ENCODE measurements around the gene REELD1. TPM values are rescaled to one million over a fixed set of nuclear protein-coding genes. Genes with fewer than 3 reads are reported as not detected.

REELD1 gene
- total RNA-seq, 1 experiment from 2014 or later = not detected

GRCh38 chr4:146186596-146186995, 27.7 kb upstream of the REELD1 start:
- no peaks in the 10 kb centered on the region for H3K27me3 ChIP-seq (ENCODE audit: insufficient read depth, low read length)
- H3K4me2 ChIP-seq (ENCODE audit: insufficient read depth, insufficient read length, low read length) = no peak overlapping the region
- DNase-seq = no peak
- no peak overlapping the region for H4K5ac ChIP-seq (ENCODE audit: insufficient read length, low read depth, low read length)
- Mint-ChIP-seq H3K27me3 (ENCODE audit: low read depth) (no peaks in the 10 kb centered on the region), H3K36me3 (ENCODE audit: insufficient read depth in 1 of 3, low read depth in 3 of 3) (peaks cover 19 to 73% (median 52%) of the 10 kb centered on the region in 3 experiments; a peak in 6 of 7 replicates), H3K4me1 (no peaks in the 10 kb centered on the region; a peak in 1 of 4 replicates), H3K4me3 (no peak overlapping the region), H3K9me3 (no peaks in the 10 kb centered on the region), H3K27ac (no peak overlapping the region; a peak in 1 of 7 replicates)
- H2BK120ac ChIP-seq (ENCODE audit: low read depth, low read length, poor library complexity, severe bottlenecking) = no peak overlapping the region
- H3T11ph ChIP-seq (ENCODE audit: low read length) = no peak overlapping the region
- H3K18ac ChIP-seq (ENCODE audit: insufficient read length, low read depth, low read length) = no peak overlapping the region
- no CpG with 5 or more reads among the region's 3 CpGs for WGBS (ENCODE audit: extremely low coverage, insufficient read length, low lambda C conversion rate)
- no peak overlapping the region for H4K8ac ChIP-seq (replicated peaks; ENCODE audit: insufficient read length, low read depth, low read length)
- H3K14ac ChIP-seq (ENCODE audit: insufficient read depth, low read length) = no peak overlapping the region
- no peak overlapping the region for H4K91ac ChIP-seq (ENCODE audit: insufficient read length, low read depth, low read length)
- no peak overlapping the region for H3K9ac ChIP-seq (ENCODE audit: extremely low read depth, insufficient read length, low read length)
- H3K4me1 ChIP-seq (ENCODE audit: insufficient read depth, low read length) = no peaks in the 10 kb centered on the region
- no peak overlapping the region for H3K56ac ChIP-seq (ENCODE audit: insufficient read length, low read depth, low read length)
- no peaks in the 10 kb centered on the region for H3K79me1 ChIP-seq (ENCODE audit: insufficient read depth, low read depth, low read length, poor library complexity, severe bottlenecking)
- H2BK15ac ChIP-seq (ENCODE audit: low read depth, low read length) = no peak overlapping the region
- TF ChIP-seq CTCF (conservative IDR thresholded peaks at IDR 0.05) = no peak
- H2AK5ac ChIP-seq (ENCODE audit: insufficient read length, low read length) = no peak overlapping the region
- H2BK12ac ChIP-seq (ENCODE audit: insufficient read length, low read depth, low read length) = no peak overlapping the region
- H3K27ac ChIP-seq (ENCODE audit: insufficient read length, low read depth, low read length) = no peak overlapping the region
- H3K9me3 ChIP-seq (ENCODE audit: control insufficient read depth, low read depth, low read length) = no peaks in the 10 kb centered on the region
- H3K23me2 ChIP-seq (ENCODE audit: insufficient read length, low read depth, low read length, poor library complexity, severe bottlenecking) = no peaks in the 10 kb centered on the region
- H4K20me1 ChIP-seq (ENCODE audit: control insufficient read depth, insufficient read depth, insufficient read length) = no peaks in the 10 kb centered on the region
- no peak overlapping the region for H2BK5ac ChIP-seq (ENCODE audit: insufficient read length, low read length)
- no peak overlapping the region for H2AFZ ChIP-seq (ENCODE audit: low read length)
- H3K23ac ChIP-seq (ENCODE audit: insufficient read length, low read depth, low read length) = no peak overlapping the region
- H2BK20ac ChIP-seq (ENCODE audit: low read depth, low read length, poor library complexity, severe bottlenecking) = no peak overlapping the region
- H3K4ac ChIP-seq (ENCODE audit: low read depth, low read length) = no peak overlapping the region
- no peaks in the 10 kb centered on the region for H3K79me2 ChIP-seq (ENCODE audit: insufficient read depth, low read length)

All from H9 (cell line).